Activated T-helper 9 cell treated with anti-CD3 and anti-CD28 coated beads, Interleukin-2, amount 50 U/mL, for 16 hours (primary cell): ENCODE measurements around the gene PTPN4.

Experiments used
- DNase-seq: peaks from one replicate; pipeline ENCODE4 v3.0.0-alpha.2; 2020; ENCODE audit warnings: low read depth

The PTPN4 gene

DNA sequence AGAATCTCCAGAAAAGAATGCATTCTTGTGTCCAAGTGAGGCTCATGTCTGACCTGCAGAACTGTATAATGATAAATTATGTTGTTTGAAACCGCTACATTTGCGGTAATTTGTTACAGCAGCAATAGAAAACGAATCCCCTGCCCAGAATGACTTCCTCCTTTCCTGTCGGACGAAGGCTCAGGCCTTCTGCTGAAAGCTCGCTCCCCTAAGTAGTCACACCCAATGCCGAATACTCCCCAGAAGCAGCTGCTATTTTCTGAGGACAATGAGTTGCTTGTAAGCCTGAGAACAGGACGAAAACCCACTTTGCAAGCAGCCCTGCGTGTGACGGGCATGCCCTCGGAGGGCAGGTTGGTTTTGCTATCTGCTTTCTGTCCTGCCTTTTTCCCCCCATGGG lies 27.7 kb upstream of the PTPN4 start:
- no peak for DNase-seq

- DNase-seq = no peak
Measured at GRCh38 chr2:119732601-119733164, 27.0 kb upstream of the PTPN4 start.

- no peak for DNase-seq
Measured at GRCh38 chr2:119734047-119734446, 25.7 kb upstream of the PTPN4 start.

- no peak for DNase-seq
Measured at GRCh38 chr2:119735565-119735964, 24.2 kb upstream of the PTPN4 start.

GRCh38 chr2:119736021-119736420 lies 23.7 kb upstream of the PTPN4 start:
- DNase-seq = no peak

- DNase-seq = no peak
Measured at GRCh38 chr2:119739580-119740255, 20.0 kb upstream of the PTPN4 start.

DNA sequence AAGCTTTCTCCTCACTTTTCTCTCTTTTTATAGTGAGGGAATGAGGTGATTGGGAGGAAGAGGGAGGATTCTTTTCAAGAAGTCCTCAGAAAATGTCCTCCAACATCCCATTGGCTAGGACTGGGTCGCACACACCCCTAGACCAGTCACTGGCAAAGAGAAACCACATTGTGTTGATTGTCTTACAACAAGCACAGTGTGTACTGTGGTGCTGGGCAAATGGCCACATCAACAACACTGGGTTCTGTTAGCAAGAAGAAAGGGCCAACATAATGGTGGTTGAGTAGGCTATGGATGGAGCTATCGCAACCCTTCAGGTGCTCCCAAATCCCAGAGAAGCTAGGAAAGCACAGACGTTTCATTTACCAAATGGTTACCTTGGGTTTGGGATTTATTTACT lies 18.7 kb upstream of the PTPN4 start:
- no peak for DNase-seq

DNA sequence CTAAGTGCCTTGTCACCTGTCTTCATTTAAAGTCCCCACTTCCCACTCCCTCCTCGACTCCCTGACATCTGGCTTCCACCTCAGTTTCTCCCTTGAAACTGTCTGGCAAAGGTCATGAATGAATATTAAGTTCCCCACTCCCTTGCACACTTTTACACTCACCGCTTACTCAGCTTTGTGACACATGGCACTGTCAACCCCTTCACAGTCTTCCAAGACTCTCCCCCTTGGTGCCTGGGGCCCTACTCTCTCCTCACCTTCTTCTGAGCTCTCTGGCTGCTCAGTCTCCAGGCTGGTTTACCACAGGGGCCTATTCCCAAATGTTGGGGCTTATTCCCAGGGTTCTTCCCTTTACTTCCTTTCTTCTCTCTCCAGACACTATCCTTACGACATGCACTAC lies 17.9 kb upstream of the PTPN4 start:
- DNase-seq = no peak

DNA sequence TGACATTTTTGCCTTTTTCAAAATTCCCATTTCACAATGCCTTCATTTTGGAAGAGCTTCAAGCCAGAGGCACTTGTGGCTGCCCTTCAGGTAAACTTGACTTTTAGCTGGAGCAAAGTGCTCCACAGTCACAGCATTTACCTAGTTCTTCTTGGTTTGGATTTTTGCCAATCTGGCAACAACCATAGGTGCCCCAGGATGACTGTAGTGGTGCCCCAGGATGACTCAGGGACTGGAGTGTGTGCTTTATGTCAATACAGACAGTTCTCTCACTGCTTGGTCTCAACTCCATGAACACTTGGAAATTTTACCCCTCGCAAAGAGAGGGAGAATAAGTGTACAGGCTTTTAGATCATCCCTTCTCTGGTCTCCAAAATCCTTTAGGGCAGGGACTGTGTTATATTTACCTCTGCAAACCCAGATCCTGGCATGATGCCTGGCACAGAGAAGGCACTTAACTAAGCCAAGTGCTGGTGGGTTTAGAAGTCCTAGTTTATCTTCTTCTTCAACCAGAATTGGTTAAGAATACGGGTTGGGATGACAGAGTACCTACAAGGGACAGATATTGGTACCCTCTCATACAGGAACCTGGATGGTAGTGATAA lies 15.3 kb upstream of the PTPN4 start:
- no peak for DNase-seq

DNA sequence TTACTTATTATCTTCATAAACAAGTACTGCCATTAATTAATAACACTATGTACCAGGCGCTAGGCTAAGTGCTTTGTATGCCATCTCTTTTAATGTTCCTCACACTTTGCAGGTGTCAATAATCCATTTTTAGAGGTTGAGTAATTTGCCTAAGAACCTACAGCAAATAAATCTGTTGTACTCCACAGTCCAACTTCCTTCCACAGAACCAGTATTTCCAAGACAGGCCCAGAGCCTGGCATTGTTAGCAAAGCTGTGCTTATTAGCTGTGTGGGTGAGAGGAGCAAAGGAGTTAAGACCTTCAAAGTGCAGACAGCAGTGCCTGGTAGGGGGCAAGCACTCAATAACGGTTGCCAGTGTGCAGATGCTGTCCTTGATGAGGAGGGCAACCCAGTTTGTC lies 14.2 kb upstream of the PTPN4 start:
- no peak for DNase-seq

GRCh38 chr2:119746836-119747686 lies 12.7 kb upstream of the PTPN4 start:
- no peak for DNase-seq

- DNase-seq = no peak
Measured at GRCh38 chr2:119748135-119748534, 11.6 kb upstream of the PTPN4 start.

- DNase-seq = no peak
Measured at GRCh38 chr2:119749477-119750012, 10.2 kb upstream of the PTPN4 start.

- DNase-seq = no peak
Measured at GRCh38 chr2:119751706-119752105, 8.0 kb upstream of the PTPN4 start.

GRCh38 chr2:119753041-119753929 lies 6.4 kb upstream of the PTPN4 start:
- no peak for DNase-seq

- DNase-seq = no peak
Measured at GRCh38 chr2:119753930-119754321, 5.8 kb upstream of the PTPN4 start.

DNA sequence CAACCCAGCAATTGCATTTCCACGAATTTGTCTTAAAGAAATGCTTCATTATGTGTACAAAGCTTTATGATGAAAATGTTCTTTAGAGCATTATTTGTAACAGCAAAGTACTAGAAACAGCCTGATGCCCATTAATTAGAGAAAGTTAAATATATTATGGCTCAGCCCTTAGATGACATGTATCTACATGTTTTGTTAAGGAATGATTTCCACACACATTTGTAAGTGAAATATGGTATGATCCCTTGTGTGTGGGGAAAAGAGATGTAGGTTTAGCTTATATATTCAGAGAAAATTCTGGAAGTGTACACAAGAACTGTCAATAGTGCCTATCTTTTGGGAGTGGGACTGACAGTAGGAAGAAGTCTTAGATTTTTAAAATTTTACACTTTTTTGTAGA lies 3.8 kb upstream of the PTPN4 start:
- DNase-seq = no peak

- peak; percentile 9 for DNase-seq
Measured at GRCh38 chr2:119756837-119757236, 2.9 kb upstream of the PTPN4 start.

DNA sequence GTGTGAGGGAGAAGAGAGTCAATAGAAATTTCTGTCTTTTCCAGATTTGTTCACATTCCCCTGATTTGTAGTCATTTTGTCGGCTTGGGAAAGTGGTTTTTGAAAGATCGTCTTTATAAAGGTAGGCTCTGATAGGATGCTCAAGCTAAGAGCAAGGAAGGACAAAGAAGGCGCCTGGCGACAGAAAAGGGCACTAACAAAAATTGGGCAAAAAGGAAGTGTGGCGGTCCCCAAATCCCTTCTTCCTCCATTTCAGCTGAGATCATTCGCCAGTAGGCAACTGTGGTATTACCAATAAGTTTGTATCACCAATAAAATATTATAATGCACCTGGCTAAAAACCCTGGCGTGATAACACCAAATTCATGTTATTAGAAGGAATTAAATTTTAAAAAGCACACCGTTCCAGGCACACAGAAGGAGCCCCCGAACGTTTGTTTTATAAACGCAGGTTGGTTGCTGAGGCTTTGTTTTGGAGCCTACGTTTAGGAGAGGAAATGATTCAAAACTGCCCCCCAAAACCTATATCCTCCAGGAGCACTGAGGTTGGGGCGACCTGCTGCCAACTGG lies 756 bp upstream of the PTPN4 start:
- DNase-seq = no peak

- no peak for DNase-seq
Measured at GRCh38 chr2:119760237-119760955, 674 bp downstream of the PTPN4 start.

GRCh38 chr2:119760956-119761275 lies 1.2 kb downstream of the PTPN4 start:
- no peak for DNase-seq
